ENCODE results near the gene GFOD1.

GFOD1 gene

DNA sequence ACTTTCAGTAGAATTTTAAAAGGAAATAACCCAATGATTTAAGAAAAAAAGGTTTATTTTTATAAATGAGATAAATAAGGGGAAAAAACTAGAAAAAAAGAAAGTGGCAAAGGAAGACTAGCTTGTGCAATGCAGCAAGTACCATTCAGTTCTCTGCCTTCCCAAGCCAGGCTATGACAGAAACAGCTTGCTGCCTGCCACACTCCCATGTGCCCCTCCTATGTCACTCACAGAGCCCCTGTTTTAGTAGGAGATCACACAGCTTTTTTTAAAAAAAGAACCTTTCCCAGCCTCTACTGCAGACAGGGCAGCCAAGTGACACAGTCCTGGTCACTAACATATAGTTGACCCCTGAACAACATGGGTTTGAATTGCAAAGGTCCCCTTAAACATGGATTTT lies 172.6 kb downstream of the GFOD1 start:
- TF ChIP-seq, protein P1, sequence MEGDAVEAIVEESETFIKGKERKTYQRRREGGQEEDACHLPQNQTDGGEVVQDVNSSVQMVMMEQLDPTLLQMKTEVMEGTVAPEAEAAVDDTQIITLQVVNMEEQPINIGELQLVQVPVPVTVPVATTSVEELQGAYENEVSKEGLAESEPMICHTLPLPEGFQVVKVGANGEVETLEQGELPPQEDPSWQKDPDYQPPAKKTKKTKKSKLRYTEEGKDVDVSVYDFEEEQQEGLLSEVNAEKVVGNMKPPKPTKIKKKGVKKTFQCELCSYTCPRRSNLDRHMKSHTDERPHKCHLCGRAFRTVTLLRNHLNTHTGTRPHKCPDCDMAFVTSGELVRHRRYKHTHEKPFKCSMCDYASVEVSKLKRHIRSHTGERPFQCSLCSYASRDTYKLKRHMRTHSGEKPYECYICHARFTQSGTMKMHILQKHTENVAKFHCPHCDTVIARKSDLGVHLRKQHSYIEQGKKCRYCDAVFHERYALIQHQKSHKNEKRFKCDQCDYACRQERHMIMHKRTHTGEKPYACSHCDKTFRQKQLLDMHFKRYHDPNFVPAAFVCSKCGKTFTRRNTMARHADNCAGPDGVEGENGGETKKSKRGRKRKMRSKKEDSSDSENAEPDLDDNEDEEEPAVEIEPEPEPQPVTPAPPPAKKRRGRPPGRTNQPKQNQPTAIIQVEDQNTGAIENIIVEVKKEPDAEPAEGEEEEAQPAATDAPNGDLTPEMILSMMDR (IDR thresholded peaks at IDR 0.05; ENCODE audit: low read depth, low read length, missing control alignments) = no peak
- Histone ChIP-seq H3K36me3 (replicated peaks) (peaks cover 29% of the 10 kb centered on the region), H3K27ac (no peak overlapping the region), H3K4me3 (ENCODE audit: low read depth, low read length) (no peak overlapping the region), H3K27me3 (replicated peaks) (no peaks in the 10 kb centered on the region)
- no peak for DNase-seq
- in situ Hi-C loops (cut with HindIII; ENCODE audit: low pct_ligation_motif_present, low sequenced_read_pairs) = no loop called here

DNA sequence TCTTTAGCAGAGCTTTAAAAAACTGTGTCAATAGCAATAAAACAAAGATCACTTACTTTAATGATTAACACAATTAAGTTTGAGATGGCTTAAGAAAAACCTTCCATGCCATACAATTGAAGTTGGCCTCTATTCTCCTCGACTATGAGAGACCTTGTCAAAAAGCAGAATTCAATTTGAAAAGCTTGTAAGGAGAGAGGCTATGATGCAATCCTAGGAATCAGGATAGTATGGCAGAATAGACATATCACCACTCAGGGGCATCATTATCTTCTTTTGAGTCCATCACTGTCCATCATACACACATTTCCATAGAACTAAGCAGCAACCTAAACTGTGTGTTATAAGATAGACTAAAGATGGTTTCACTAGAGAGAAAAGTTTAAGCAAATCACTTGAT lies 176.2 kb downstream of the GFOD1 start:
- H3K36me3 ChIP-seq (replicated peaks) = peaks cover 20% of the 10 kb centered on the region
- DNase-seq = no peak
- H3K27ac ChIP-seq = no peak overlapping the region
- H3K4me3 ChIP-seq (ENCODE audit: low read depth, low read length) = no peak overlapping the region
- no peaks in the 10 kb centered on the region for H3K27me3 ChIP-seq (replicated peaks)
- in situ Hi-C loops (cut with HindIII; ENCODE audit: low pct_ligation_motif_present, low sequenced_read_pairs) = no loop called here
- TF ChIP-seq, protein P1 (IDR thresholded peaks at IDR 0.05; ENCODE audit: low read depth, low read length, missing control alignments) = no peak

DNA sequence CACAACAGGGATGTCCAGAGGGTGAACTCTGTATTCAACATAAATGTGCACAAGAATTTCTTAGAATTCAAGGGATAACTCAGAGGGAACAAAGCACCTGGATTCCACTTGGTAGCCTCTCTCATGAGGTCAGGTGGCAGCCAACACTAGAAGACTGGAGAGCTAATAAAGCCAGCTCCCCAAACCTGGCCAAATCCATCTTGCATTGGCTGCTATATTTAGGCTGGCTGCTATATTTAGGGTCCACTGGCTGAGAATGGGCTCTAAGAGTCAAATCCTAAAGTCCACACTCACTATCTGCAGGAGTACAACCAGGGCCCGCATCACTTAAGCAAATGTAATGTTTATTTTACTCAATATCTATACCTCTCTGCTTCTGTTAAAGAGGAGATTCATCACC lies 179.1 kb downstream of the GFOD1 start:
- no peak overlapping the region for H3K4me3 ChIP-seq (ENCODE audit: low read depth, low read length)
- TF ChIP-seq, protein P1 (IDR thresholded peaks at IDR 0.05; ENCODE audit: low read depth, low read length, missing control alignments) = no peak
- peak overlapping the region; percentile 90 for H3K27ac ChIP-seq
- in situ Hi-C loops (cut with HindIII; ENCODE audit: low pct_ligation_motif_present, low sequenced_read_pairs) = no loop called here
- no peak for DNase-seq
- no peaks in the 10 kb centered on the region for H3K27me3 ChIP-seq (replicated peaks)
- peaks cover 8% of the 10 kb centered on the region for H3K36me3 ChIP-seq (replicated peaks)

Measured in brain microvascular endothelial cell (primary cell).